ENCODE results near the gene IFI27L2.

- TF ChIP-seq CTCF (IDR thresholded peaks at IDR 0.05) (no peak), POLR2A (IDR thresholded peaks at IDR 0.05) (no peak)
These were observed 12.8 kb upstream of the IFI27L2 start for GRCh38 chr14:94142247-94142646.

All from adrenal gland (tissue), 5 donors.